ENCODE results near the gene KRTAP9-6. TPM values are rescaled to one million over a fixed set of nuclear protein-coding genes. Genes with fewer than 3 reads are reported as not detected.

KRTAP9-6 gene
- total RNA-seq, 4 donors from 2014 or later, result 0.52 to 7.1 TPM; not detected in 2

- H3K36me3 ChIP-seq, result no peaks in the 10 kb centered on the region
- H3K27ac ChIP-seq, result no peak overlapping the region
- peaks cover 8% of the 10 kb centered on the region for H3K4me1 ChIP-seq
- no peak for DNase-seq (ENCODE audit: low spot score in 2 of 2)
- no peak overlapping the region for H3K4me3 ChIP-seq
- no peaks in the 10 kb centered on the region for H3K9me3 ChIP-seq
- 90% methylated on average over 20 of the region's 20 CpGs for WGBS
- peaks cover 11% of the 10 kb centered on the region for H3K27me3 ChIP-seq
- no peak for TF ChIP-seq POLR2AphosphoS5 (IDR thresholded peaks at IDR 0.05)
- no peak for TF ChIP-seq EP300 (IDR thresholded peaks at IDR 0.05)
- no peak for TF ChIP-seq POLR2A (IDR thresholded peaks at IDR 0.05)
- no peak for TF ChIP-seq CTCF (IDR thresholded peaks at IDR 0.05)
Observed at GRCh38 chr17:41298458-41299135, 33.4 kb downstream of the KRTAP9-6 start.

GRCh38 chr17:41301204-41301790 is 36.1 kb downstream of the KRTAP9-6 start:
- peaks cover 8% of the 10 kb centered on the region for H3K4me1 ChIP-seq
- no peak overlapping the region for H3K4me3 ChIP-seq

GRCh38 chr17:41301916-41302901 is 37.0 kb downstream of the KRTAP9-6 start, which contains the start of gene KRTAP29-1:
TSS of gene KRTAP29-1 (minus strand) at chr17:41302851. CDS start at chr17:41302851, 0 bp downstream.
- Histone ChIP-seq H3K36me3 (no peaks in the 10 kb centered on the region), H3K4me3 (no peak within 1 kb of the TSS), H3K4me1 (peaks cover 8% of the 10 kb centered on the region), H3K27ac (no peak within 1 kb of the TSS), H3K27me3 (peaks cover 11% of the 10 kb centered on the region), H3K9me3 (no peaks in the 10 kb centered on the region)
- TF ChIP-seq CTCF (IDR thresholded peaks at IDR 0.05) (no peak), POLR2A (IDR thresholded peaks at IDR 0.05) (no peak), POLR2AphosphoS5 (IDR thresholded peaks at IDR 0.05) (no peak), EP300 (IDR thresholded peaks at IDR 0.05) (no peak)
- no peak for DNase-seq (ENCODE audit: low spot score in 2 of 2)
- 24% methylated on average over 11 of the region's 11 CpGs for WGBS

More at GRCh38 chr17:41301204-41301790, 36.1 kb downstream of the KRTAP9-6 start:
- TF ChIP-seq POLR2A (IDR thresholded peaks at IDR 0.05) (no peak), EP300 (IDR thresholded peaks at IDR 0.05) (no peak), CTCF (IDR thresholded peaks at IDR 0.05) (no peak), POLR2AphosphoS5 (IDR thresholded peaks at IDR 0.05) (no peak)
- no peak overlapping the region for H3K27ac ChIP-seq
- H3K27me3 ChIP-seq, result peaks cover 11% of the 10 kb centered on the region
- whole genome bisulfite sequencing, result 45% methylated on average over 5 of the region's 5 CpGs
- no peaks in the 10 kb centered on the region for H3K9me3 ChIP-seq
- H3K36me3 ChIP-seq, result no peaks in the 10 kb centered on the region
- DNase-seq (ENCODE audit: low spot score in 2 of 2), result no peak

DNA sequence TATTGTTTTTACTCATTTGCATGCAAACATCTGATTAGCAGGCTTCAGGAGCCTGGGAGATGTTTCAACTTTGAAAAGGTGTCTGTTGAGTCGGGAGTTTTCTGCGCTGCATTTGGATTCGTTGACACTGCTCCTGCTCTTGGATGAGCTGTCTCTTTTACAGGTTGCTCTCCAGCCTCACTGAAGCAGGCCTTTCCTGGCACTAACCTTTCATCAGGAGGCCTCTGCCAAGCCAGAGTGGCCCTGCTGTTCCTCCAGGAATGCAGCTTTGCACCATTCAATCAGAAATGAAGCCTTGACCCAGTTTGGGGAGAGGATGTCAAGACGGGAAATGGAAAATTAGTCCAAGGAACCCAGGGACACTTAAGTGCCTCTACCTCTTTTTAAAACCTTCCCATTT is 37.8 kb downstream of the KRTAP9-6 start:
- WGBS, result 60% methylated on average over 4 of the region's 4 CpGs
- Histone ChIP-seq H3K27me3 (peaks cover 11% of the 10 kb centered on the region), H3K9me3 (no peaks in the 10 kb centered on the region), H3K27ac (no peak overlapping the region), H3K36me3 (no peaks in the 10 kb centered on the region), H3K4me3 (no peak overlapping the region), H3K4me1 (peaks cover 13% of the 10 kb centered on the region)
- TF ChIP-seq CTCF (IDR thresholded peaks at IDR 0.05) (no peak), POLR2A (IDR thresholded peaks at IDR 0.05) (no peak), EP300 (IDR thresholded peaks at IDR 0.05) (no peak), POLR2AphosphoS5 (IDR thresholded peaks at IDR 0.05) (no peak)
- DNase-seq (ENCODE audit: low spot score in 2 of 2), result no peak

Data from suprapubic skin (tissue), 4 donors.